ENCODE measurements around the gene LIPN. TPM values are rescaled to one million over a fixed set of nuclear protein-coding genes. Genes with fewer than 3 reads are reported as not detected.

Gene LIPN
- total and polyA plus RNA-seq, 2 of the 8 experiments (the other 6 are each of a cell fraction or from before 2014, with no cell fraction given) = not detected

DNA sequence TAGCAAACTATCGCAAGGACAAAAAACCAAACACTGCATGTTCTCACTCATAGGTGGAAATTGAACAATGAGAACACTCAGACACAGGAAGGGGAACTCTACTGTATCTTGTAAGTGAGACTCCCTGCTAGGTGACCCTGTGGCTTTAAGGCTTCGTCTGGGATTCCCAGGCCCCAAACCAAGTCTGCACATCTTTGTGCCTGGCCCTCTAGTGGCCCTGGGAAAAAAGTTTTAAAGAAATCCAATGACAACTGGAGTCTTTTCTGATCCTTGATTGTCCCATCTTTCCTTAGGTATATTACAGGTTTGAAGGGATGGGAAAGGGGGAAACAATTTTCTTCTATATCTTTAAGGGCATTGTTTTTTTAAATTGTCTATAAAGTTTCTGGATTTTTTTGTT lies 32.1 kb downstream of the LIPN start:
- H2AFZ ChIP-seq (ENCODE audit: low read length) = no peak overlapping the region
- no peak overlapping the region for H3K4me3 ChIP-seq (ENCODE audit: extremely low read depth in 1 of 4, insufficient read depth in 2 of 4, low read depth in 3 of 4, low read length in 4 of 4)
- H3K9me3 ChIP-seq (ENCODE audit: insufficient read depth in 2 of 2, low read depth in 1 of 2, low read length in 1 of 2) = no peaks in the 10 kb centered on the region
- H4K5ac ChIP-seq (ENCODE audit: insufficient read length, low read depth, low read length) = no peak overlapping the region
- H4K20me1 ChIP-seq (replicated peaks in 1 of 2; ENCODE audit: control insufficient read depth in 1 of 2, insufficient read depth in 2 of 2, low read length in 2 of 2) = no peaks in the 10 kb centered on the region
- no peak overlapping the region for H3K27ac ChIP-seq (ENCODE audit: low read depth, low read length)
- FAIRE-seq = peak; percentile 93
- WGBS, 2 experiments (ENCODE audit: extremely low coverage in 1 of 2, insufficient coverage in 1 of 2, insufficient read length in 1 of 2, insufficient replicate concordance in 2 of 2, low coverage in 1 of 2, low lambda C conversion rate in 2 of 2, missing lambda C conversion rate in 1 of 2) = 49% methylated on average over 2 of the region's 2 CpGs; no CpG with 5 or more reads in 1 of the 2 experiments
- H3K4ac ChIP-seq (replicated peaks; ENCODE audit: insufficient read length, low read depth, low read length) = no peak overlapping the region
- H3K56ac ChIP-seq (replicated peaks; ENCODE audit: insufficient read length, low read depth, low read length) = no peak overlapping the region
- no peak overlapping the region for H2AK5ac ChIP-seq (ENCODE audit: low read depth, low read length)
- H3K23me2 ChIP-seq (ENCODE audit: low read depth, low read length) = no peaks in the 10 kb centered on the region
- no peak overlapping the region for H2BK120ac ChIP-seq (replicated peaks; ENCODE audit: low read depth, low read length)
- ChIA-PET POLR2A (ENCODE audit: partially characterized antibody) (no interaction called here), CTCF (ENCODE audit: partially characterized antibody) (interaction anchor here (0.6 to 2.4 kb wide), 12 partner anchors 11 to 596 kb away, joined by 3 to 28 read pairs (median 4); no protein-coding TSS in a partner anchor)
- no peaks in the 10 kb centered on the region for H3K4me1 ChIP-seq (replicated peaks in 1 of 4; ENCODE audit: control insufficient read depth in 3 of 4, insufficient read depth in 4 of 4, low read length in 3 of 4)
- H3K79me1 ChIP-seq (ENCODE audit: low read depth, low read length) = no peaks in the 10 kb centered on the region
- H3K23ac ChIP-seq (ENCODE audit: insufficient read length) = no peak overlapping the region
- no peaks in the 10 kb centered on the region for H3K36me3 ChIP-seq (ENCODE audit: control insufficient read depth in 2 of 4, insufficient read depth in 4 of 4, low read length in 3 of 4)
- no peak overlapping the region for H4K8ac ChIP-seq (ENCODE audit: extremely low read depth, insufficient read depth, low read length)
- H2BK12ac ChIP-seq (ENCODE audit: low read depth, low read length) = no peak overlapping the region
- no peak overlapping the region for H3K14ac ChIP-seq (ENCODE audit: insufficient read length)
- no peak for DNase-seq (ENCODE audit: low read depth in 1 of 2, low spot score in 2 of 2)
- no peaks in the 10 kb centered on the region for H3K27me3 ChIP-seq (replicated peaks in 1 of 4; ENCODE audit: control insufficient read depth in 3 of 4, extremely low read depth in 1 of 4, insufficient read depth in 3 of 4, low read length in 3 of 4)
- no peak overlapping the region for H3K9ac ChIP-seq (replicated peaks in 1 of 4; ENCODE audit: extremely low read depth in 1 of 4, low read depth in 3 of 4, low read length in 3 of 4)
- H2BK20ac ChIP-seq (ENCODE audit: low read length) = no peak overlapping the region
- H3K4me2 ChIP-seq (ENCODE audit: insufficient read depth in 1 of 2, low read depth in 2 of 2, low read length in 2 of 2) = no peak overlapping the region
- no peak overlapping the region for H4K91ac ChIP-seq (replicated peaks; ENCODE audit: insufficient read length, low read length)
- H2BK5ac ChIP-seq (ENCODE audit: low read depth, low read length) = no peak overlapping the region
- H3K79me2 ChIP-seq (ENCODE audit: control insufficient read depth in 1 of 2, insufficient read depth in 2 of 2, low read length in 2 of 2) = no peaks in the 10 kb centered on the region
- no peak overlapping the region for H3K18ac ChIP-seq (ENCODE audit: extremely low read depth, low read length)
- no peak overlapping the region for H2BK15ac ChIP-seq (ENCODE audit: low read length)
- TF ChIP-seq CTBP2 (IDR thresholded peaks at IDR 0.05; ENCODE audit: borderline replicate concordance, insufficient read depth, insufficient read length, low read length) (no peak), PHF8 (conservative IDR thresholded peaks at IDR 0.05; ENCODE audit: low read depth, low read length) (no peak), RFX5 (IDR thresholded peaks at IDR 0.05; ENCODE audit: borderline replicate concordance, low read depth, low read length) (no peak), GABPA (IDR thresholded peaks at IDR 0.05; ENCODE audit: borderline replicate concordance, insufficient read depth, low read length) (no peak)
- TF ChIP-seq, protein P1, sequence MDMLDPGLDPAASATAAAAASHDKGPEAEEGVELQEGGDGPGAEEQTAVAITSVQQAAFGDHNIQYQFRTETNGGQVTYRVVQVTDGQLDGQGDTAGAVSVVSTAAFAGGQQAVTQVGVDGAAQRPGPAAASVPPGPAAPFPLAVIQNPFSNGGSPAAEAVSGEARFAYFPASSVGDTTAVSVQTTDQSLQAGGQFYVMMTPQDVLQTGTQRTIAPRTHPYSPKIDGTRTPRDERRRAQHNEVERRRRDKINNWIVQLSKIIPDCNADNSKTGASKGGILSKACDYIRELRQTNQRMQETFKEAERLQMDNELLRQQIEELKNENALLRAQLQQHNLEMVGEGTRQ (IDR thresholded peaks at IDR 0.05; ENCODE audit: low read length) = no peak
